ENCODE data around the gene NUDT1.
A peak's percentile ranks its signal among the peaks of the same experiment; 100 is the strongest.

Gene NUDT1

DNA sequence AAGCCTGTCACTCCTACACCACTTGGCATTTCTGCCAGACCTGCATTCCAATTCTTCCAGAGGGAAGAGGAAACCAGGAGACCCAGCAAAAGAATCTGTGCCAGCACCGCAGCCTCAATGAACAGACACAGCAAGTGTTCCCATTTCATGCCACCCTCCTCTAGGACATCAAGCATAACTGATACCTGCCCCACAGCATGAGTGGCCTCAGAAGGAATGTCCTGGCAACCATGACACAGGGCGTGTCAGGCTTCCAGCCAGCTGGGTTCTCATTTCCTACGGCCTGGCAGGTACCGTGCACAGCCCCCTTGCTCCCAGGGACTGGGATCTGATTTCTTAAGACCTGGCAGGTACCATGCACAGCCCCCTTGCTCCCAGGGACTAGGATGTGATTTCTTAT lies 17.1 kb upstream of the NUDT1 start:
- no peak for DNase-seq (ENCODE audit: low spot score)

DNA sequence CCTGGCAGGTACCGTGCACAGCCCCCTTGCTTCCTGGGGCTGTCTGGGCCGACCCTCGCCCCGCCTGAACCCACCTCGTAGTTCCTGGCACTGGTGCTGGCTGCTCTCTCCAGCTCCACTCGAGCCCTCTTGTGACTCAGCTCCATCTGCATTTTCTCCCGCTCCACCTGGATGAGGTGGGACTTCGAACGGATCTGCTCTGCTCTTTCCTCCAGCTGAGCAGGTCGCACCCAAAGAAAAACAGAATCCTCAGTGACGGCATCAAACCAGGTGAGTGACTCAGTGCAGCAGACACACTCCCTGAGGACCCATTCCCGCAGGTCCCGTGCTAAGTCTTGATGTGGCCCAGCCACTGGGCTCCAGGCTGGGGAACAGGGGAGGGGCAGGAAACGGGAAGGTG lies 16.7 kb upstream of the NUDT1 start:
- DNase-seq (ENCODE audit: low spot score), result no peak

DNA sequence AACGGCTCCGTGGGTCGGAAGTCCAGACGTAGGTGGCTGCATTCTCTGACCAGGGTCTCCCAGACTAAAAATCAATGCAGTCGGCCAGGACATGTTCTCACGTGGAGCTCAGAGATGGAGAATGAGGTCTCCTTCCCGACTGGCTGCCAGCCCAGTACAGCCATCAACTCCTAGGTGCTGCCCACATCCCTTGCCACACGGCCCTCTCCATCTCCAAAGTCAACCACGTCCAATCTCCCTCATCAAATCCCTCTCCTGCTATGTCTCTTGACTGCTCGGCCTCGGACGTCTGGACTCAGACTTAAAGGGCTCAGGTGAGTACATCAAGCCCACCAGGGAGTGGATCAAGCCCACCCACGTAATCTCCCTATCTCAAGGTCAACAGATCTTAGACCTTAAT lies 16.2 kb upstream of the NUDT1 start:
- no peak for DNase-seq (ENCODE audit: low spot score)

DNA sequence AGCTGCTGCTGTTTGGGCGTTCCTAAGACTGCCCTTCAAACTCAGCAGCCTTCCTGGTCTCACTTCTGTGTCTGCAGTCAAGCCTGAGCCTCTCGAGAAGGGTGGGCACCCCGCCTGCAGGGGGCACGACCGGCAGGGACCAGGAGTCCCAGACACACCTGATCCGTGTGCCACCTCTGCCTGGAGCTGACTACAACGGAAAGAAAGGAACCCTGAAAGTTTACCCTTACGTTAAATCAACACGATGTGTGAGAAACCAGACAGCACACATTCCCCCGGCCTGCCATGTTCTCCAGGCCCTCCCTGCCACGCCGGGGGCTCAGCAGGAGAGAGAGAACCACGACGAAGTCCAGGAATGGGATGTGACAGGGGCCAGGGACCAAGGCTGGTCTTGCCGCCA lies 14.3 kb upstream of the NUDT1 start:
- no peak for DNase-seq (ENCODE audit: low spot score)

DNA sequence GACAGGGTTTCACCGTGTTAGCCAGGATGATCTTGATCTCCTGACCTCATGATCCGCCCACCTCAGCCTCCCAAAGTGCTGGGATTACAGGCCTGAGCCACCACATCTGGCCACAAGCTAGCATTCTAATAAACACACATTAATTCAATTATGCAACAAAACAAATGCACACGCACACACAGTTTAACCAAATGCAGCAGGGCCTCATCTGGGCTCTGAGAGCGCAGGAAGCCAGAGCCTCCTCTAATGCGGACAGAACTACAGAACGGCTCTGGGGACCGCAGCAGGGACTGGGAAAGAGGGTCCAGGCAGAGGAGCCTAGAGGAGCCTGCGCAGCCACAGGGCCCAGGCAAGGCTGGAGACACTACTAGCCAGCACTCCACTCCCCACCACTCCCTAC lies 13.1 kb upstream of the NUDT1 start:
- DNase-seq (ENCODE audit: low spot score), result no peak

DNA sequence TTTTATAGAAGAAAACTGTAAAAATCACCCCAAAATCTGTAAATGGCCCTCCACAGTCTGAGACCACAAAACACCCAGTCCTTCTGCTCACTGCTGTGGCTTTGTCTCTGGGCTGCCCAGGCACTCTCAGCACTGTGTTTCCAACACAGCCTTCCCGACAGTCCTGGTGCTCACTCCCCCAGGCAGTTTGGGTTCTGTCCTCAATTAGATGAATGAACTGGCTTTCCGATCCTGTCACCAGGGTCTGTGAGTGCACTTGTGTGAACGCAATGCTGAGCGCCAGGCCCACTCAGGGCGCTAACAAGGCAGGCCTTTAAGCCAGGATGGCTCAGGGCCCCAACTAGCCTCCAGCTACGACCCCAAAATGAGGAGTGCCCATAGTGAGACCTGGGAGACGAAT lies 12.6 kb upstream of the NUDT1 start:
- no peak for DNase-seq (ENCODE audit: low spot score)

DNA sequence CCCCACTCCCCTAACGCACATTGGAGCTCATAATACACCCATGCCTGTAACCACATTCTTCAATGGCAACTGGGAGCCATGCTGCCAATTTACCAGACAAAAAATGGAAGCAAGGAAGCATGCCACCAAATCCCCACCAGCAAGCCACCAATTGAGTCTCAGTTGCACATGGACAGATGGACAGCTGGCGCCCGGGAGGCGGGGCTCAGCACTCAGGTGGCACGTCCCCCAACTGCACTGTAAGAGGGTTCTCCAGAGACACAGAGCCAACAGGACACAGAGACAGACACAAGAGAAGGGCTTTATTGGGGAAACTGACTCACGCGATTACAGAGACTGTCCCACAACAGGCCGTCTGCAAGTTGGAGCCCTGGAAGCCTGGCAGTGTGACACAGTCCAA lies 11.8 kb upstream of the NUDT1 start:
- no peak for DNase-seq (ENCODE audit: low spot score)

DNA sequence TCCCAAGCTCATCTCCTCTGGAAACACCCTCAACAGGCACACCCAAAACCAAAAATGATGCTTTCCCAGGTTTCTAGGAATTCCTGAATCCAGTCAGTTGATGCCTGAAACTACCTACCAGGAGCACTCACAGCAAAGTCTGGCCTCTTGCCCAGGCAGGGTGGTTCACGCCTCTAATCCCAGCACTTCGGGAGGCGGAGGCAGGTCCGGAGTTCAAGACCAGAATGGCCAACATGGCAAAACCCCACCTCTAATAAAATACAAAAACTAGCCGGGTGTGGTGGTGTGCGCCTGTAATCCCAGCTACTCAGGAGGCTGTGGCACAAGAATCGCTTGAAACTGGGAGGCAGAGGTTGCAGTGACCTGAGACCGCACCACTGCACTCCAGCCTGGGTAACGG lies 11.1 kb upstream of the NUDT1 start:
- no peak for DNase-seq (ENCODE audit: low spot score)

DNA sequence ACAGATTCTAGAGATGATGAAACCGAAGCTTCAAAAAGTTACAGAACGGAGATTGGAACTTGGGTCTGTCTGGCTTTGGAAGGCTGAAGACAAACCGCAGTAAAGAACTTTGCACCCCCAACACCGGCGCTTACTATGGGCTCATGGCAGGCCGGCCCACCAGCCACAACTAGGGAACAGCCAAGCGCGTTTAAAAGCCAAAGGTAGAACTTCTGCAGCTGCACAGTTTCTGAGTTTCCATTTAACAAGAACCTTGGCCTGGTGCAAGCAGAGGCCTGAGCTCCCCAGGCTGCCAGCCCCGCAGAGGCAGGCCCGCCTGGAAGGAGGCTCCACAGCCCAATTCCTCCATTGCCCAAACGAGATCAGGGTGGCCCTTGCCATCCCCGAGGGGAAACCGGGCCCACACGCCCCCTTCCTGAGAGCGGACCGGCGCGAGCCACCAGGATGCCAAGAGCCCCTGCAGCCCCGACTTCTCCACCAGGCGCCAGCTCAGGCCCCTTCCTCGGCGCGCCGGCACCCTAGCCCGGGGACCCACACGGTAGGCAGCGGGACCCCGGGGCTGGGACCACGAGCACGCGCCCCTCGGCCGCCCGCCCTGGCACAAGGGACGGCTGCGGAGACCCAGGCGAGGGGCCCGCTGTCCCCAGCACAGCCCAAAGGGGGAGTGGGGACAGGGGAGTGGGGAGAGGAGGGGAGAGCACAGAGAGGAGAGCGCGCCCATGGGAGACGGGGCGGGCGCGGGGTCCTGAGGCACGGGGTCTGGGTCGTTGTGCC lies 9.8 kb upstream of the NUDT1 start:
- no peak for DNase-seq (ENCODE audit: low spot score)

DNA sequence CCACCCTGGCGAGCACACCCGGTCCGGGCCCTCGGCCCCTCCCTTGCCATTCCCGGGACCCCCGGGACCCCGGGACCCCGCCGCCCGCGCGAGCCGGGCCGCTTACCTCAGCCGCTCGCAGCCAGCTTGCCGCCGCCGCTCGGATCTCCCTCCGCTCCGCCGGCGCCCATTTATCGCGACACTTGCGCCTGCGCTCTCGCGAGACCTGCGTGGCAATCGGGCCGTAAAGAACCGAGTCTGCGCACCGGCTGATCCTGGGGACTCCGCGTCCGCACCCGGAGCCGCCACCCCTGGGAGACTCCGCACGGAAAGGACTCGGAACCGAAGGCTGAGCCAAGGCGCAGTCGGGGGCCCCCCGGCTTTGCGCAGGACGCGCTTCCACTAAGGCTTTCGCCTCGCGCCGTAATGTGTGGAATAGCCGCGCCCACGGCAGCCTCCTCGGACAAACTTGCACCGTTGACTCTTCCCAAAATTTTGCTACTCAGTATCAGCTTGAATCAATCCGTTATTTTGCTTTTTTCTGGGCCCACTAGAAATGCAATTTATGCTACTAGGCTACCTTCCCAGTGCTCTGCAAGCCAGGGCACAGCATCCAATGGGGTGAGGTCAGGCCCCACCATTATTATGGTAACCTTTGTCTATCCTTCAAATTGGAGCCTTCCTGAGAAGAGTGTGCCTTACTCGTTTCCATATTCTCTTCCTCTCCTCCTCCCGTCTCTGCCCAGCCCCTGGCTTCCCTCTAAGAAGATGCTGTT lies 9.1 kb upstream of the NUDT1 start, which contains the start of gene MAD1L1:
TSS of gene MAD1L1 (minus strand) at position 180 of the 755 bp plus-strand sequence. CDS start 2,812 bp downstream, outside the sequence.
- DNase-seq (ENCODE audit: low spot score), result peak; percentile 90

DNA sequence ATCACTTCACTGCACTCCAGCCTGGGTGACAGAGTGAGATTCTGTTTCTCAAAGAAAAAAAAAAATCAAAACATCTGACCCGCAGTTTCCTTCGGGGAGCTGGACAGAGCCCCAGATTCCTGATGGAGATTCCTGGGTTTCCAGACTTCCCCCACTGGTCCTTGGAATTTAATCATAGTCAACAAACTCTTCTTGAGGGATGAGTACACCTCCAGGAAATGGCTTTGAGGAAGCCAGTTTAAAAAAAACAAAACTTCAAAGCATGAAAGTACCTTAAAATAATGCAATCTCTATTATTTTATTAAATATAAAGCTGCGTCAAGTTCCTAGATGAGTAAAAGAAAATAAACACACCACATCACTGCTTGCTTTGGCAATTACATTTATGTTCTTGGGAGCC lies 8.1 kb upstream of the NUDT1 start:
- no peak for DNase-seq (ENCODE audit: low spot score)

DNA sequence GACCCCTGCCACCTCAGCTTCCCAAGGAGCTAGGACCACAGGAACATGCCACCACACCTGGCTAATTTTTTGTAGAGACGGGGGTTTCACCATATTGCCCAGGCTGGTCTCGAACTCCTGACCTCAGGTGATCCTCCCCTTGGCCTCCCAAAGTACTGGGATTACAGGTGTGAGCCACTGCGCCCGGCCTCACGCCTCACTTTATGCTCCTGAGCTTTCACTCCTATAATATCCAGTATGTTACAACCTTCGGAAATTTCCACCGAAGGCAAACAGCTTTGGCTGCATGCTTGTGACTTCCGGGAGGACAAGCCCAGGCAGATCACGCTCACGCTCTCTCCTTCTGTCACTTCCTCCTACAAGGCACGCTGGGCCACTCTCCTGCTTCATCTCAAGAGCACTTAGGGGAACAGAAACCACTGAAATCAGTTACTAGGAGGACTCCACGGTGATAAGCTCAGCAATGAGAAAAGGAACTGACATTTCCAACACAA lies 4.9 kb upstream of the NUDT1 start:
- DNase-seq (ENCODE audit: low spot score), result no peak

DNA sequence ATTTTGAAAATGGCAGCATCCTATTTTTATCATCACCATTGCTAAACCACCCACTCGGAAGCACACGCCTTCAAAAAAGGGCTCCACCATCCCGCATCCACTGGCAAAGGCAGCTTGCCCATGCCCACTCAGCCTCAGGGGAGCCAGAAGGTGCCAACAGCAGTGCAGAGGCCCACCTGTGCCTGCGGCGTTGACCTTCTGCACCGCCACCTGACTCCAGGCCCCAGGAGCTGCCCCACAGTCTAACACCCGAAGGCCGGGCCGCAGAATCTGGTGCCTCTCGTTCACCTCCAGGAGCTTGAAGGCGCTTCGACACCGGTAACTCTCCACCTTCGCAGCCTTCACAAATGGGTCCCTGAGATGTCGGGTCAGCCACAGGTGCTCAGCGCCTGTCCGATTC lies 2.8 kb upstream of the NUDT1 start:
- no peak for DNase-seq (ENCODE audit: low spot score)

DNA sequence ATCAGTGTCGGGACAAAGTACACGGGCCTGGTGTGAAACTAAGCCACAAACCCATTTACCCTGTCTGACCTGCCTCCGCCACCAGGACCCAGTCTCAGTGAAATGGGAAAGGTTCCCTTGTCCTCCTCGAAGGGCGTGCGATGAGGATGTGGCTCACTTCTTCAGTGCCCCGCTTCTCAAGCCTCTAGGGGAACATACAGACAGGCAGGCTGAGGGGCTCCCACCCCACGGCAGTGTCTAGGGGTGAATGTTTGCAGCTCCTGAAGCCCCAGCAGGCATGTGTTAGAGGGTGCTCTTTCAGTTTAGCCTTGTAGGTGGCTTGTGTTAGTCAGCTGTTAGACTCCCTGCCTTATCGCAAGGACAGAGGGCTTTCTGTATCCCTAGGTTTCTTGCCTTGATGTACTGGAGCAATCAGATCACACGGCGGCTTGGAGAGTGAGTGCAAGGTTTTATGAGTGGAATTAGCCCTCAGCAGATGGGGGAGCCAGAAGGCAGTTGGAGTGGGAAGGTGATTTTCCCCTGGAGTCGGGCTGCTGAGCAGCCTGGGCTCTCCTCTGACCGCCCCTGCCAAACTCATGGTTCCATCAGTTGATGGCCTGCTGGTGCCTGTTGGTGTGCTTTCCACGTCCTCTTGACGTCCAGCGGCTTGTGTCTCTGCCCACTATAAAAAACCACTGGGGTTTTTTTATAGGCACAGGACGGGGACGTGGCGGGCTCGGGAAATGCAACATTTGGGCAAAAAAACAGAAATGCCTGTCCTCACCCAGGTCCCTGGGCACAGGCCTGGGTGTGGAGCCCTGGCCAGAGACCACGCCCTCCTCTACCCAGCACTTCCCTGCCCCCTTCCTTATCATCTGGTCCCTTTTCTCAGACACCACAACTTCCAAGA lies 759 bp downstream of the NUDT1 start:
- DNase-seq (ENCODE audit: low spot score), result peak; percentile 24

DNA sequence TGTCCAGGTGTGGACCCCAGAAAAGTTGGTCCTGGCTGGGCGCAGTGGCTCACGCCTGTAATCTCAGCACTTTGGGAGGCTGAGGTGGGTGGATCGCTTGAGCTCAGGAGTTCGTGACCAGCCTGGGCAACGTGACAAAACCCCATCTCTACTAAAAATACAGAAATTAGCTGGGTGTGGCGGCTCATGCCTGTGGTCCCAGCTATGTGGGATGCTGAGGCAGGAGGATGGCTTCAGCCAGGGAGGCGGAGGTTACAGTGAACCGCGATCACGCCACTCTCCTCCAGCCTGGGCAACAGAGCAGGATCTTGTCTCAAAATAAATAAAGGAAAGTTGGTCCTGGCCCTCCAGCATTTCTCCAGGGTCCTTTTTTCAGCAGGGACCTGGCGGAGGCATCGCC lies 1.4 kb downstream of the NUDT1 start:
- no peak for DNase-seq (ENCODE audit: low spot score)

DNA sequence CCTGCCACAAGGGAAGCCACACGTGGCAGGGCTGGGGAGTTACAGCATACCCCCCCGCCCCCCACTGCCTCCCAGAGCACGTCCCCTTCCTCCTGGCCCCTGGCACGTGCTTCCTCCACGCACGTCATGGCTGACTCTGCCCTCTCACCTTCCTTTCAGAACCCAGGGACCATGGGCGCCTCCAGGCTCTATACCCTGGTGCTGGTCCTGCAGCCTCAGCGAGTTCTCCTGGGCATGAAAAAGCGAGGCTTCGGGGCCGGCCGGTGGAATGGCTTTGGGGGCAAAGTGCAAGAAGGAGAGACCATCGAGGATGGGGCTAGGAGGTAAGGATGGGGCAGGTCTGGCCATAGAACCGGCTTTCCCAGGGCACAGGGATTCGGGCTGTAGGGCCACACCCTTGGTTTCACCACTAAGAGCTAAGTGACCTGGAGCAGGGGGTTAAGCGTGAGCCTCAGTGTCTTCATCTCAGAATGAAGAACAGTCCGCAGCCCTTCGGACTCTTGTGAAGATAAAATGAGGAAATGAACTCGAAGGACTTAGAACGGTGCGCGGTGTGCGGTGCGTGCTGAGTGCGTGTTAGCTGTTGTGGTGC lies 2.5 kb downstream of the NUDT1 start:
- DNase-seq (ENCODE audit: low spot score), result no peak

DNA sequence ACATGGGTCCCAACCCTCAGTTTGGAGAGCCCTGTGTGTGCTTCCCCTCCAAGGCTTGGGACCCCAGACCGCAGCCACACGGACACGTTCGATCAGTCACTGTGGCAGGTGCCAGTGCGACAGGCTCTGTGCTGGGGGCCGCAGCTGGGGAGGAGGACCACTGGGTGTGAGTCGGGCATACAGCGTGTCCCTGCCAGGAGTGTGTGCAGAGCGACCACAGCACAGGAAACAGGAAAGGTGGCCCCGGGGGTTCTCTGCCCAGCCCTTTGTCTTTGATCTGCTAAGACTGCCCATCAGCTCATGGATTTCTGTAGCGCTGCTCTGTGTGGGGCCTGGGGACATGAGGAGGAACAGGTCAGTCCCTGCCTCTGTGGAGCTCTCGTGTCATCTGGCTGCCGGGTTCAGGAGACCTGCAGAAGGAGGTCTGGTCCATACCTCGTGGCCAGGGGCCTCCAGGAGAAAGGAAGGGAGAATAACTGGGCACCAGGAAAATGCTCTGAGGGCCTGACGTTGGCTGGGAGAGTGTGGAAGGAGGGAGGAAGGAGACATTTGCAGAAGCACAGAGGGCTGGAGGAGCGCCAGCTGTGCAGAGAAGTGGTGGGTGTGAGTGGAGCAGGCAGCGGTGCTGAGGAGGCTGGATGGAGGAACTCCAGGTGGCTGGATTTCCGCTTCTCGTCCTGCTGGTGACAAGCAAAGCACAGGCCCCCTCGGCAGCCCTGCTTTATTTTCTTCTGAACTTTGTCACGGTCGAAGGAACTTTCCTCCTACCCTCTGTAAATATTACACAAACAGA lies 4.1 kb downstream of the NUDT1 start:
- no peak for DNase-seq (ENCODE audit: low spot score)

DNA sequence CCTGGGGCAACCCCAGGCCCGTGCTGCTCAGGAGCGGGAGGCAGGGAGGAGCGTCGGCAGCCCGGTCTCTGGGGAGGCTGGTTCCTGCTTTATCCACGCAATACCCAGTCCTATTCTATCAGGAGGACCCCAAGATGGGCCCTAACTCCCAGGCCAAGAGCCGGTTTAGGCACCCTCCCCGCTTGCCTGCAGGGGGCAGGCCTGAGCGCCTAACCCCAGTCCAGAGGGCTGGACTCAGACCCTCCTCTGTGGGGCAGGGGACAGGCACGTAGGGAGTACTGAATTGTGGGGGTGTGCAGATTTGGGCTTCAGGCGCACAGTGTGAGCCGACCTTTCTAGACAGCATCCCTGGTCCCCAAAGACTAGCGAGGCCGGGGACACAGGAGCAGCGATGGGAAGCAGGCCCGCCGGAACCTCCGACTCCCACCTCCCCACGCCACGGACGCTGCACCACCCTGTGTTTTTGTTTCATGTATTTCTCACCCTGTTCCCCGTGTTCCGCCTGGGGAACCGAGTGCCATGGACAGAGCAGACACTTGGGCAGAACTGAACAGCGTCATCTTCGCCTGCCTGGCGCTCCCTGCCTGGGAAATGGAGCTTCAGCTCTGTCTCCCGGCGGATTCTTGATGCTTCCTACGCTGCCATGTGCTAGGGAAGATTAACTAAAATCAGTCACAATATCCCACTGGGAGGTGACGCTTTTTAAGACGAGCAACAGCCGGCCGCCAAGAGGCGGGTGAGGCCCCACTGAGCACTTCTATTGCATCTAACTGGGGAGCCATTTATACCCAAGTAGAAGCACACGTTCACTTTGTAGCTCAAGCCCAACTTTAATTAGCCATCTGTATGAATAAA lies 5.3 kb downstream of the NUDT1 start:
- no peak for DNase-seq (ENCODE audit: low spot score)

DNA sequence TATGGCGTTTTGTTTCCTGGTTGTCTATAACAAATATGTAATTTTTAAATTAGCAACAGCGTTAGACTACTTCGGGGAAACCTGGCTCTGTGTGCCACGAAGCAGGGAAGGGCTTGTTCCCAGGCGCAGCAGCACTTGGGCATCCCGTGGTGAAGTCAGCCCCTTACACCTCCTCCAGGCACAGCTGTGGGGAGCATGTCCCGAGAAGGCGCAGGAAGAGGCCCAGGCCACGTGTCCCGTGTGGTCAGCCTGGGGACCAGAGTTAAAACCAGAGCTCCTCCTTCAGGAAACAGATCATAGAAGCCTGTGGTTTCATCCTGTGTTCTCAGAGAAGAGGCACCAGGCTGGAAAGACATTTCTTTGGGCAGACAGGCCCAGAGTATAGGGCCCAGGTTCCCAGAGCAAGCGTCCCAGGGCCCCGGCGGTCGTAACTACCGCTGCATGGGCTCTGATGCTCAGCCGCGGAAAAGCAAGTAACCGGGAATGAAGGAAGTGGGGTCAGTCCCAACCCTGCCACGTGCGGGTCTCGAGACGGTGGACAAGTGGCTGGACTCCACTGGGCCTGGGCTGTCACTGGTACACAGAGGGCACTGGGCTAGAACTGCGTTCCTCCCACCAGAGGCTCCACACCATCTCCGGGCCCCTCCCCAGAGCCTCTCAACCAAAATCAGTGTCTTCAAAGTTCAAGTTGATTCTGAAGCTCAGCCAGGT lies 7.1 kb downstream of the NUDT1 start:
- DNase-seq (ENCODE audit: low spot score), result peak; percentile 61
